OCI-LY7 (cell line): ENCODE results near the gene NPIPA5.
"Not testable (repeated sequence)": the region's sequence is repeated elsewhere in the genome, so short reads cannot be mapped to it uniquely, and the experiment has no call there.

Source experiments
- EZH2phosphoT487 ChIP-seq: fragments of 200-600 bp; sonication (generic); IDR thresholded peaks from 2 replicates; pipeline ENCODE4 v1.6.1; 2018; ENCODE audit warnings: low read depth, borderline replicate concordance, mild to moderate bottlenecking, mixed run types, antibody characterized with exemption, low read length, moderate library complexity, mixed read lengths
- TF ChIP-seq, protein P1 (sequence below): fragments of 200-600 bp; sonication (generic); conservative IDR thresholded peaks from 2 replicates; pipeline ENCODE4 v1.5.1; 2014; ENCODE audit warnings: mild to moderate bottlenecking, antibody characterized with exemption, low read length, moderate library complexity, mixed read lengths

- TF ChIP-seq EZH2phosphoT487: not testable (repeated sequence)
- TF ChIP-seq, protein P1, sequence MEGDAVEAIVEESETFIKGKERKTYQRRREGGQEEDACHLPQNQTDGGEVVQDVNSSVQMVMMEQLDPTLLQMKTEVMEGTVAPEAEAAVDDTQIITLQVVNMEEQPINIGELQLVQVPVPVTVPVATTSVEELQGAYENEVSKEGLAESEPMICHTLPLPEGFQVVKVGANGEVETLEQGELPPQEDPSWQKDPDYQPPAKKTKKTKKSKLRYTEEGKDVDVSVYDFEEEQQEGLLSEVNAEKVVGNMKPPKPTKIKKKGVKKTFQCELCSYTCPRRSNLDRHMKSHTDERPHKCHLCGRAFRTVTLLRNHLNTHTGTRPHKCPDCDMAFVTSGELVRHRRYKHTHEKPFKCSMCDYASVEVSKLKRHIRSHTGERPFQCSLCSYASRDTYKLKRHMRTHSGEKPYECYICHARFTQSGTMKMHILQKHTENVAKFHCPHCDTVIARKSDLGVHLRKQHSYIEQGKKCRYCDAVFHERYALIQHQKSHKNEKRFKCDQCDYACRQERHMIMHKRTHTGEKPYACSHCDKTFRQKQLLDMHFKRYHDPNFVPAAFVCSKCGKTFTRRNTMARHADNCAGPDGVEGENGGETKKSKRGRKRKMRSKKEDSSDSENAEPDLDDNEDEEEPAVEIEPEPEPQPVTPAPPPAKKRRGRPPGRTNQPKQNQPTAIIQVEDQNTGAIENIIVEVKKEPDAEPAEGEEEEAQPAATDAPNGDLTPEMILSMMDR: not testable (repeated sequence)
These were observed 54.7 kb downstream of the NPIPA5 start for GRCh38 chr16:15323373-15323772.
